HG02571 (cell line): ENCODE data around the gene ZBTB7C.
"Not testable (repeated sequence)": the region's sequence is repeated elsewhere in the genome, so short reads cannot be mapped to it uniquely, and the experiment has no call there.

Source experiments
- ATAC-seq: cut with Tn5 transposase; IDR thresholded peaks from one replicate; pipeline ENCODE4 v1.9.1; 2021; ENCODE audit warnings: mild to moderate bottlenecking, moderate library complexity; ENCODE audit not compliant: unreplicated experiment

The ZBTB7C gene

DNA sequence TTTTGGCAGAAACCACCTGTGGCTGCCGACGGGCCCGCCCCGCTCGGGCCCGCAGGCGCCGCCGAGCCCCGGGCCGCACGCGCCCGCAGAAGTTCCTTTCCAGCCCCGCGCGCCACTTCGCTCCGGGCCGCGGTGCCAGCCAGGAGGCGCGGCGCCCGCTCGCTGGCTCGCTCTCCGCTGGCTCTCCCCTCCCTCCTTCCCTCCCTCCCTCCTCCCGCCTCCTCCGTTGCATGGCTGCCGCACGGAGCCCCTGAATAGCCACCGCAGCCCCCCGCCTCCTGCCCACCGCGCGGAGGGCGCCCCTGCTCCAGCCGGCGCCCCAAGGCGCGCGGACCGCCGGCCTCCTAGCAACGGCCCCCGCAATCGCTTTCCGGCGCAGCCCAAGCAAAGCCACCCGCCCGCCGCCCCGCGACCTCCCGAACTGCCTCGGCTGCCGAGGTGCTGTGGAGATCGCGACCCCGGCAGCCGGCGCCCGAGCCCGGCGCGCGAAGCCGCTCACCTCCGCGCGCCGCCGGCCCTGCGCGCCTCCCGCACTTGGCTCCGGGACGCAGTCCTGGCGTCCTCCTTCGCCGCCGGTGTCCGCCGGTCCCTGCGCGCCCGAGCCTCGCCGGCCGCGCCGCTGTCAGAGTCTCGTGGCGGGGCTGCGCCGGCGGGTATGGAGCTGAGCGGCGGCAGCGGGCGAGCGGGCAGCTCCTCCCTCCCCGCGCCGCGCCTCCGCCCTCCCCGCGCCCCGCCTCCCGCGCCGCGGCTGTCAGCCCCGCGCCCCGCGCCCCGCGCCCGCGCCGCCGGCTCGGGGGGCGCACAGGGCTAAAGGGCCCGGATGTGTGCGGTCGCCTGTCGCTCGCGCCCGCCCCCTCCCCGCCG lies at the start of gene ZBTB7C:
Gene ZBTB7C, minus strand, starts transcription at position 657 of the 864 bp plus-strand sequence.
- ATAC-seq = no peak

DNA sequence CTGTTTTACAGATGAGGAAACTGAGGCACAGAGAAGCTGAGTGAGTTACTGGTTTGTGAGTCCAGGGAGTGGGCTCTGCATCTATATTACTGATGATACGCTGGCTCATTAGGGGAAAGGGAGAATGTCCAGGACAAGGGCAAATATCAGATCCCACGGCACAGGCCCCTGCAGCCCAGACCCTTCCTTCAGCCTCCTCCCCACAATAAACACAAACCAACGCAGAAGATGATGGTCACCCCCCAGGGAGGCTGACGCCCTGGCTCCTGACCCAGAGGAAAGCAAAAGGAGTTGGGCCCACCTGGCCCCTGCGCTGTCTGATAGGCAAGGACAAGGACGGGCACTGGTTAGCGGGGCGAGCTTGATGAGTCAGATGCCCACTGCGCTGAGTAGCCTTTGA lies 47.7 kb upstream of the ZBTB7C start:
- no peak for ATAC-seq

DNA sequence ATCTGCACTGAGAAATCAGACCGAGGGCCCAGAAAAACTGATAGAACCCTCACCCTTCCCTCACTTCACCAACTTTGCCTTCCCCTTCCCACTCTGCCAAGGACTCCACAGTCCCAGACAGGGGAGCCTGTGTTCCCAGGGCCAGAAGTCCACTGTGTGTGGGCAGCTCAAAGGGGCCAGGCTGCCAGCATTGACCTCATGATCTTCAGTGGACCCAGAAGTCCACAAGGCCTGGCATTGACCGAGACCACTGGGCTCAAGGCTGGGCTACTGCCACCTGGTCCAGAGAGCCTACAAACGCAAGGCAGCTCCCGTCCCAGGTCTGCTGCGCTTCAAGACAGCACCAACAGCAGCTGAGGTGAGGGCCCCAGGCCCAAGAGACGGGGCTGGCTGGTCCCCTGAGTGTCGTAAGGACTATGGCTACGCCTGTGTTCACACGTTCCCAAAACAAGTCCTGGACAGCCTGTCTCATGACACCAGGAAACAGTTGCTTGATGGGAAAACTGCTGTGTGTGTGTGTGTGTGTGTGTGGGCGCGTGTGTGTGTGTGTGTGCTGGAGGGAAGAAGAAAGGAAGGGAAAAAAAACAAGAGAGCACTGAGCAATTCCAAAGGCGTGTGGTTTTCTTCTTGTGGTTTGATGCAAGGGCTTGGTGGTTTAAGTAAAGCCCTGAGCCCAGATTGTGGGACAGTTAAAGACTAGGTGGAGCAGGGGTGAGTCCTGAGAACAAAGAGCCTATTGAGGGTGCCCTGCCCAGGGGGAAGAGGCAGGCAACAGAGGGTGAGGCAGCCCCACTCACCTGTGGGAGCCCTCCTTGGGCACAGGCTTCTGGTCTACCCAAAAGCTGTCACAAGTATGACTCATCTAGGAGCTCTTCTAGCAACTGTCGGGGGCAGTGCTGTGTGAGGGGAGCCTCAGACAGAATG lies 46.6 kb upstream of the ZBTB7C start:
- ATAC-seq = no peak

DNA sequence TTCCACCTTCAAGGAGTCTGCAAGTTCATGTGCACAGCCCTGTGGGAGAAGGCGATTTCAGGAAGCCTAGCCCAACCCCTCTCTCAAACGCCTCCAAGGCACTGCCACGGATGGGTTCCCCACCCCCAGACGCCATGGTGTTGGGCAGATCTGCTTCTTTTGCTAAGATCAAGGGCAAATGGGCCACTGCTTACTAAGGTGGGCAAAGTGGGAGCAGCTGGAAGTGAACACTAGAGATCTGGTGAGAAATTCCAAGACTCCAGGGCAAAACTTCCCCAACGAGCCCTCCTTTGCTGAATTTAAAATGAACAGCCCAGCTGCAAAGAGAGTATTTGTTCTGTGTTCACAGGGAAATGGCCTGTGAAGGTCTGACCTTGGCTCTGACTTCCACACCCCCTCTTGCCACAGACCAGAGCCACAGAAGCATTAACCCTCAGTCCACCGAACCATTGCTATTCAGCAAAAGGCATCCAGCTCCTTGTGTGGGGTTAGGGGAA lies 45.1 kb upstream of the ZBTB7C start:
- ATAC-seq = no peak

GRCh38 chr18:48453330-48454066 lies 44.3 kb upstream of the ZBTB7C start:
- ATAC-seq = no peak

DNA sequence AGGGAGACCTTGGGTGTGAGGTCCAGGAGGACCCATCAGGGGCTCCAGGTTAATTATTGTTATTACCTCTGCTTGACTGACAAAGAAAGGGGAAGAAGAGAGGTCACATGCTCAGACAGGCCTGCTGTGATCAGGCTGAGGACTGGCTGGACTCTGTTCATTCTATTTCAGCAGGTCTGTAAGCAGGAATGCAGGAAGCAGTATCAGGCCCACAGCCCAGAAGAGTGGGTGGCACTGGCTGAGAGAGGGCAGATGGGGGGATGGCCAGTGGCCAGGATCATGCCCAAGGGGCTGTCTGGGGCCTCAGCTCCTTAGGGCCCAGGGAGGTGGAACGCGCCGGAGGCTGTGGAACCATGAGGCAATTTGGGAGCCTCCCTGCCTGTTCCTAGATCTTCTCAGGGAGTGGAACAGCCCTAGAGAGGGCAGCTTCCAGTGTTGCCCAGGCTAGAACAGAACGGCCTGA lies 43.7 kb upstream of the ZBTB7C start:
- ATAC-seq = no peak

- ATAC-seq = no peak
Measured at GRCh38 chr18:48450685-48451084, 41.5 kb upstream of the ZBTB7C start.

GRCh38 chr18:48446582-48447225 lies 37.5 kb upstream of the ZBTB7C start:
- no peak for ATAC-seq

DNA sequence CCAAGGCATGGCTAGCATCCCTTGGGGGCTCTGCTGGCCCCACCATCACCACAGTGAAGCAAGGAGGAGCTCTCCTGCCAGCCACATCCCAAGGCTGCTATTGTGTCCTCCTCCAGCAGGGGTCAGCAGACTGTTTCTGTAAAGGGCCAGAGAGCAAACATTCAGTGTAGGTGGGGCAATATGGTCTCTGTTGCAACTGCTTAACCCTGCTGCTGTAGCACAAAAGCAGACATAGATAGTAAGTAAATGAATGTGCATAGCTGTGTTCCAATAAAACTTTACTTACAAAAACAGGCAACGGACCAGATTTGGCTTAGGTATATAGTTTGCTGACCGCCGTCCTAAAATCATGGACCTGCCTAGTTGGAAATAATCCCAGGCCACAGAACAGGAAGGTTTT lies 36.4 kb upstream of the ZBTB7C start:
- ATAC-seq = peak; percentile 61

DNA sequence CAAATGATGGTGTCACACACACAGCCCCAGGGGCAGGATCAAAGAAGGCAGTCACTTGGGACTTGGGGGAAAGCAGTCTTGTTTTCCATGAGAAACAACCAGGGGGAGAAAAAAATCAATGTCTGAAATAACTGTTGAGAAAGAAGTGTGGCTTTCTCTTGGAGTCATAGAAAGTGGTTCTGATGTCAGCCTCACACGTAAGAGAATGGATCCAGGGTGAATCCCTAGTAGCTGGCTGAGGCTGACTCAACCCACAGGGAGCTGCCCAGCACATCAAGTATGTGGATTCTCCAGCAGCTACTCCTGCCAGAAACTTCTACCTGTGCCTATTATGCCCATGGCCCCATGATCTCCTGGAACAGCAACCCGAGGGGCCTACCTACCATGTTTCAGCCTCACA lies 33.6 kb upstream of the ZBTB7C start:
- ATAC-seq = no peak

DNA sequence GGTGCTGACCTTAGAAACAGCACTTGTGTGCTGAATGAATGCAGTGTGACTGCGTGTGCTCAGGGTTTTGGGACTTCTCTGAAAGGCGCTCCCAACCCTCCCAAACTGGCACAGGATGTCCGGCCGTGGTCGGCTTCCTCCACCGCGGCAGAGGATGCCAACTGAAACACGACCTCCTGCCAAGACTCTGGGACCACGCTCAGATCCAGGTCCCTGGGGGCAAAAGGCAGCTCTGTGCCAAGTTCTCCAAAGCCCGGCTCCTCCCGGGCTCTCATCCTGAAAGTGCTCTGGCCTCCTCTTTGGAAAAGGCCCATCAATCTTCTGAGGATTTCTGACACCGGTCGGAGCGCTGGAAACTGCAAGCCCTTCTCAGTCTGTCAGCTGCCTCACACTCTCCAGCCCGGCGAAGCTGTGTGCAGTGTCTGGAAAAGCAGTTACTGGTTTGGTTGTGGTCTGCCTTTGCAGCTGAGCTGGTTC lies 32.3 kb upstream of the ZBTB7C start:
- ATAC-seq = no peak

- no peak for ATAC-seq
Measured at GRCh38 chr18:48440924-48441323, 31.7 kb upstream of the ZBTB7C start.

- ATAC-seq = no peak
Measured at GRCh38 chr18:48436907-48437306, 27.7 kb upstream of the ZBTB7C start.

DNA sequence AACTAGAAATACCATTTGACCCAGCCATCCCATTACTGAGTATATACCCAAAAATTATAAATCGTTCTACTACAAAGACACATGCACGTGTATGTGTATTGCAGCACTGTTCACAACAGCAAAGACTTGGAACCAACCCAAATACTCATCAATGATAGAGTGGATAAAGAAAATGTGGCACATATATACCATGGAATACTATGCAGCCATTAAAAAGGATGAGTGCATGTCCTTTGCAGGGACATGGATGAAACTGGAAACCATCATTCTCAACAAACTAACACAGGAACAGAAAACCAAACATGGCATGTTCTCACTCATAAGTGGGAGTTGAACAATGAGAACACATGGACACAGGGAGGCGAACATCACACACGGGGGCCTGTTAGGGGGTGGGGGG lies 25.2 kb upstream of the ZBTB7C start:
- ATAC-seq = not testable (repeated sequence)

DNA sequence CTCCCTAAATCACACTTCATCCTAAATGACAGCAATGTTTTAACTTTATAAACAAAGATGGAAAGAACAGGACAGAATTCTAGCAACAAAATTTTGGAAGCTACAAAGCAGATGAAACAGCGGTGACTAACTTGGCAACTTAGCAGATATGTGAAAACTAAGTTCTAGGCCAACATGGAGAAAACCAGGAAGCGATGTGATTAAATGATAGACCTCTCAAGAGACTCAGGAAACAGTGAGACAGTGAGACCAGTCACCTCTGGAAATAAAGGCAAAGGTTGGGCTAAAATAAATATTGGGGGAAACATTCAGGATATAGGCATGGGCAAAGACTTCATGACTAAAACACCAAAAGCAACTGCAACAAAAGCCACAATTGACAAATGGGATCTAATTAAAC lies 24.4 kb upstream of the ZBTB7C start:
- ATAC-seq = no peak

DNA sequence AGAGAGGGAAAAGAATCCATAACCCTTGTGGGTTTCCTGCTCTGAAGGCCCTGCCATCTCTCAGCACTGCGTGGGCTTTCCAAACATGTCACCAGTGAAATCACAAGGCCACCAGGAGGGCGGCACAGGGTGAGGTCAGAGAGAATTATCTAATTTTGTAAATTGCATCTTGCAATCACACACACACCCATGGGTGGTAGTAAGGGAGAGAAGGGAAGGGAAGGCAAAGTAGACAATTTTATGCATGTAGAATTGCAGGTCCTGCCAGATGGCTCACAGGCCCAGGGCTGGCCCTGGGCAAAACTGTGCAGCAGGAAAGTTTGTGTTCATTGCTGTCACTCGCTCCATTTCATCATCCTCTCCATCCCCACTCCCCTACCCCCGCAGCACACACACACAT lies 21.0 kb upstream of the ZBTB7C start:
- no peak for ATAC-seq

DNA sequence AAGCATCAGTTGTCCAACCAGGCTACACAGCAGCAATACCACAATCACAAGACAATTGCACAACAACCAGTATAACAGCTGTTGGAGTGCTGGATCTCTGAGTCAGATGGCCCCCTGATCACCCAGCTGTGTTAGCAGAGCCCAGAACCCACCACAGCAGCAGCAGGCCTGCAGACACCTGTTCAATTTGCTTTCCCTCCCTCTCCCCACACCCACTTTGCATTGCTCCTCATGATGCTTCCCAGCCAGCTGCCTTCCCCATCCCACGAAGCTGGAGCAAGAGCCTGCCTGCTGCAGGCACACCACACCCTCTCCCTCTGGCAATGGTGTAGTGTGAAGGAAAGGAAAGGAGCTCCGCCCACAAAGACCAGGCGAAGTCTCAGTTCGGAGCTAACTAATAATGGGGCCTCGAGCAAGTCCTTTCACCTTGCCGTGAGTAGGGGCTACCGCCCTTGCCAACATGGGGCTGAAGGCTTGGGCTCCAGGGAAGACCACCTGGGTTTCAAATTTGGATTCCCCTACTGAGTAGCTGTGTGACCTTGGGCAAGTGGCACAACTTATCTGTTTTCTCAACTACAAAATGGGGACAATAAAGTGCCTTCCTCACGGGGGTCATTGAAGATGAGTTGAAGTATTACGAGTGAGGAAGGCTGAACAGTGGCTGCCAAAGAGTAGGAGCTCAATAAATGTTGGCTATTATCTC lies 19.4 kb upstream of the ZBTB7C start:
- ATAC-seq = no peak

DNA sequence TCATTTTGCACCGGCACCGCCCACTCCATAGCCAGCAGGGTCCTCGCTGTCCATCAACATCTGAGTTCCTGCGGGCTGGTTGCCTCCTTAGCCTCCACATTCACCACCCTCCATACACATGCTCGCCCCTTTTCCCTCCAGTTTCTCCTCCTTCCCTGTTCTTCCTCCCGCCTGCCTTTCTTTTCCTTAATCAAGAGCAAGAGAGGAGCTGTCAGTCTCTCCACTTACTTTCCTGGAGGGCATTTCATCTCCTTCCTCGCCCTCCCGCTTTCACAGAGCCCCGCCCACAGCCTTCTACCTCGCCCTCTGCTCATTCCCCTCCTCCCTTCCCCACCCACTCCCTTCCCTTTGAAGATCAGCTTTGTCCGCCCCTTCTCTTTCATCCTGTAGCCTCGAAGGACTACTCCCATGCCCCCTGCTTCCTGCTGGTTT lies 13.8 kb upstream of the ZBTB7C start:
- no peak for ATAC-seq

DNA sequence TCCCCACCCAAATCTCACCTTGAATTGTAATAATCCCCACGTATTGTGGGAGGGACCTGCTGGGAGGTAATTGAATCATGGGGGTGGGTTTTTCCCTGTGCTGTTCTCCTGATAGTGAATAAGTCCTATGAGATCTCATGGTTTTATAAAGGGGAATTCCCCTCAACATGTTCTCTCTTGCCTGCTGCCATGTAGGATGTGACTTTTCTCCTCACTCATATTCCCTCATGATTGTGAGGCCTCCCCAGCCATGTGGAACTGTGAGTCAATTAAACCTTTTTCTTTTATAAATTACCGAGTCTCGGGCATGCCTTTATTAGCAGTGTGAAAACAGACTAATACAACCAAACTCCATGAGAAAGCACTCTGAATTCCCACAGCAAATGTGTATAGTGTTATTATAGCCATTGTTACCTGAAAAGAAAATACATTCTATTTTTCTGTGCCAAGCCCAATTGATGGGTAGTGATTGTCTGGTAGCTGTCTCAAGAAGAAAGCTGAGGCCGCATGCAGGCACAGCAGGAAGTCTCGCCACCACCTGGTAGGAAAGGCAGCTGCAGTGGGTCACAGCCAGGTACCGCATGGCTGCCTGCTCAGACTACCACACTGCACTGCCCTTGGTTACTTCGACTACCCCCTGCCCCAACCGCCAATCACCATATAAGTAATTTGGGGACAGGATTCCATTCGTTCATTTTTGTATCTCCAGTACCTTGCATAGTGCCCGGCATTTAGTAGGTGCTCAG lies 10.3 kb upstream of the ZBTB7C start:
- no peak for ATAC-seq
